ENCODE data around the gene NEFH. TPM values are rescaled to one million over a fixed set of nuclear protein-coding genes. Genes with fewer than 3 reads are reported as not detected.

NEFH gene
- total RNA-seq, 1 experiment from 2014 or later = 5.7 TPM

DNA sequence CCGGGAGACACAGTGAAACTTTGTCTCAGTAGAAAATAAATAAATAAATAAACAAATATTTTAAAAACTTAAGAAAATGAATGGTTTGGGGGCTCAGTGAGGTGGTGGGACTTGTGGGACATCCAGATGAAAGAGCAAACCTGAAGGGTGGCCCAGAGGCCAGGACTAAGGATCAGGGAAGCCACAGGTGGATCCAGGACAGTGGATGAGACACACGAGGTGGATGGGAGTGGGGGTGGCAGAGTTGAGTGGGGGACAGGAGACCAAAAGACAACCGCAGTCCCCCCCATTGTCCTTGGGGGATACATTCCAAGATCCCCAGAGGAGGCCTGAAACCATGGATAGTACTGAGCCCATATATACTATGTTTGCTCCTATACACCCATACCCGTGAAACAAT is 34.5 kb upstream of the NEFH start:
- no peaks in the 10 kb centered on the region for H3K79me2 ChIP-seq (ENCODE audit: insufficient read depth, low read length)
- no peak for DNase-seq
- no CpG with 5 or more reads among the region's 4 CpGs for WGBS (ENCODE audit: extremely low coverage, insufficient read length, low lambda C conversion rate)

More for the DNA sequence above, 34.5 kb upstream of the NEFH start:
- Mint-ChIP-seq H3K27me3 (ENCODE audit: low read depth) (peaks cover 2% of the 10 kb centered on the region), H3K4me1 (peaks cover 6 to 8% of the 10 kb centered on the region in 2 experiments; a peak in 3 of 4 replicates), H3K4me3 (no peak overlapping the region), H3K27ac (peak overlapping the region in 1 of 3 experiments; percentile 27; a peak in 1 of 7 replicates), H3K36me3 (ENCODE audit: insufficient read depth in 1 of 3, low read depth in 3 of 3) (no peaks in the 10 kb centered on the region), H3K9me3 (no peaks in the 10 kb centered on the region)
- Histone ChIP-seq H3K27me3 (ENCODE audit: insufficient read depth, low read length) (no peaks in the 10 kb centered on the region; the same call in 1 of the 2 replicates), H2AK5ac (ENCODE audit: insufficient read length, low read length) (no peak overlapping the region), H2BK12ac (ENCODE audit: insufficient read length, low read depth, low read length) (no peak overlapping the region), H3K18ac (ENCODE audit: insufficient read length, low read depth, low read length) (no peak overlapping the region), H4K8ac (replicated peaks; ENCODE audit: insufficient read length, low read depth, low read length) (no peak overlapping the region), H4K91ac (ENCODE audit: insufficient read length, low read depth, low read length) (no peak overlapping the region), H2BK15ac (ENCODE audit: low read depth, low read length) (no peak overlapping the region), H4K20me1 (ENCODE audit: control insufficient read depth, insufficient read depth, insufficient read length) (no peaks in the 10 kb centered on the region), H2AFZ (ENCODE audit: low read length) (no peak overlapping the region), H3K4me1 (ENCODE audit: insufficient read depth, low read length) (no peaks in the 10 kb centered on the region; the same call in 1 of the 2 replicates), H3K9me3 (ENCODE audit: control insufficient read depth, low read depth, low read length) (no peaks in the 10 kb centered on the region), H3K56ac (ENCODE audit: insufficient read length, low read depth, low read length) (no peak overlapping the region), H3K23ac (ENCODE audit: insufficient read length, low read depth, low read length) (no peak overlapping the region), H2BK120ac (ENCODE audit: low read depth, low read length, poor library complexity, severe bottlenecking) (no peak overlapping the region), H3K23me2 (ENCODE audit: insufficient read length, low read depth, low read length, poor library complexity, severe bottlenecking) (no peaks in the 10 kb centered on the region), H3K4me2 (ENCODE audit: insufficient read depth, insufficient read length, low read length) (no peak overlapping the region), H2BK5ac (ENCODE audit: insufficient read length, low read length) (no peak overlapping the region), H3K79me1 (ENCODE audit: insufficient read depth, low read depth, low read length, poor library complexity, severe bottlenecking) (no peaks in the 10 kb centered on the region), H2BK20ac (ENCODE audit: low read depth, low read length, poor library complexity, severe bottlenecking) (no peak overlapping the region), H4K5ac (ENCODE audit: insufficient read length, low read depth, low read length) (no peak overlapping the region), H3K9ac (ENCODE audit: extremely low read depth, insufficient read length, low read length) (no peak overlapping the region), H3K14ac (ENCODE audit: insufficient read depth, low read length) (no peak overlapping the region; the same call in 1 of the 2 replicates), H3K27ac (ENCODE audit: insufficient read length, low read depth, low read length) (no peak overlapping the region), H3K4ac (ENCODE audit: low read depth, low read length) (no peak overlapping the region), H3T11ph (ENCODE audit: low read length) (no peak overlapping the region)
- TF ChIP-seq, protein P1, sequence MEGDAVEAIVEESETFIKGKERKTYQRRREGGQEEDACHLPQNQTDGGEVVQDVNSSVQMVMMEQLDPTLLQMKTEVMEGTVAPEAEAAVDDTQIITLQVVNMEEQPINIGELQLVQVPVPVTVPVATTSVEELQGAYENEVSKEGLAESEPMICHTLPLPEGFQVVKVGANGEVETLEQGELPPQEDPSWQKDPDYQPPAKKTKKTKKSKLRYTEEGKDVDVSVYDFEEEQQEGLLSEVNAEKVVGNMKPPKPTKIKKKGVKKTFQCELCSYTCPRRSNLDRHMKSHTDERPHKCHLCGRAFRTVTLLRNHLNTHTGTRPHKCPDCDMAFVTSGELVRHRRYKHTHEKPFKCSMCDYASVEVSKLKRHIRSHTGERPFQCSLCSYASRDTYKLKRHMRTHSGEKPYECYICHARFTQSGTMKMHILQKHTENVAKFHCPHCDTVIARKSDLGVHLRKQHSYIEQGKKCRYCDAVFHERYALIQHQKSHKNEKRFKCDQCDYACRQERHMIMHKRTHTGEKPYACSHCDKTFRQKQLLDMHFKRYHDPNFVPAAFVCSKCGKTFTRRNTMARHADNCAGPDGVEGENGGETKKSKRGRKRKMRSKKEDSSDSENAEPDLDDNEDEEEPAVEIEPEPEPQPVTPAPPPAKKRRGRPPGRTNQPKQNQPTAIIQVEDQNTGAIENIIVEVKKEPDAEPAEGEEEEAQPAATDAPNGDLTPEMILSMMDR (conservative IDR thresholded peaks at IDR 0.05) = no peak
